Kidney epithelial cell (primary cell): ENCODE measurements around the gene MAN2A1. TPM values are rescaled to one million over a fixed set of nuclear protein-coding genes. Genes with fewer than 3 reads are reported as not detected.

Source experiments
- DNase-seq: peaks from one replicate; pipeline ENCODE4 v3.0.0-alpha.2; 2010; ENCODE audit warnings: low read depth
- H3K27me3 ChIP-seq: 2 replicates; pipeline ENCODE4 v1.6.0; 2011; ENCODE audit warnings: low read length; ENCODE audit not compliant: control insufficient read depth, insufficient read depth
- H3K36me3 ChIP-seq: 2 replicates; pipeline ENCODE4 v1.5.1; 2011; ENCODE audit warnings: low read length; ENCODE audit not compliant: control insufficient read depth, insufficient read depth
- H3K4me3 ChIP-seq: 2 replicates; pipeline ENCODE4 v1.5.1; 2011; ENCODE audit warnings: low read depth, mild to moderate bottlenecking, control low read depth, low read length
- CTCF ChIP-seq: IDR thresholded peaks from 2 replicates; pipeline ENCODE4 v1.5.1; 2011; ENCODE audit warnings: mild to moderate bottlenecking, moderate library complexity, low read length, control low read depth, inconsistent platforms; ENCODE audit not compliant: insufficient read depth, poor library complexity, severe bottlenecking
- total RNA-seq: library from RNA; depleted of rRNA; stranded (reverse); fragments of >200 nt; gene quantifications from 2 replicates; pipeline ENCODE4 v1.2.3, GENCODE V29; 2015

The MAN2A1 gene
- total RNA-seq, 1 donor from 2014 or later, result 53.1 TPM

GRCh38 chr5:109748546-109748945 is 58.8 kb downstream of the MAN2A1 start:
- DNase-seq, result no peak
- Histone ChIP-seq H3K4me3 (no peak overlapping the region), H3K27me3 (no peaks in the 10 kb centered on the region), H3K36me3 (no peaks in the 10 kb centered on the region)
- no peak for TF ChIP-seq CTCF

- TF ChIP-seq CTCF, result no peak
- no peaks in the 10 kb centered on the region for H3K36me3 ChIP-seq
Measured at GRCh38 chr5:109750463-109750862, 60.7 kb downstream of the MAN2A1 start.

GRCh38 chr5:109753279-109753678 is 63.6 kb downstream of the MAN2A1 start:
- no peak for TF ChIP-seq CTCF
- no peaks in the 10 kb centered on the region for H3K27me3 ChIP-seq
- H3K4me3 ChIP-seq, result no peak overlapping the region
- H3K36me3 ChIP-seq, result no peaks in the 10 kb centered on the region
- no peak for DNase-seq

More at GRCh38 chr5:109750463-109750862, 60.7 kb downstream of the MAN2A1 start:
- DNase-seq, result no peak
- Histone ChIP-seq H3K27me3 (no peaks in the 10 kb centered on the region), H3K4me3 (no peak overlapping the region)

DNA sequence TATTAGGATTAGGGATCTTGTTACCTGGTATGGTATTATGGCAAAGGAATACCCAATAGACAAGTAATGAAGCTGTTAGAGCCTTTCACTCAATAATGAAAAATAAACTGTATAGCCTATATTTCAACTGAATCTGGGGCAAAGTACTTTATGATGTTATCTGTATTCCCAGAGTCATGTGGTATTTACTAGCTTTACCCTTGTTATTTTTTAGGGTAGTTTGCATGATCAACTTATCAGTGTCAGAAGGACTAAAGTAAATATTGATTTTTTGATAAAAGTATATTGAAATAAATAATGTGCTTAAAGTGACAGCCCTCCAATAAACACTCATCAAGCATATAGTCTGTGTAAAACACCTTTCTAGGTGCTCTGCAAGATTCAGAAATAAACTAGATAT is 64.6 kb downstream of the MAN2A1 start:
- no peaks in the 10 kb centered on the region for H3K27me3 ChIP-seq
- H3K36me3 ChIP-seq, result no peaks in the 10 kb centered on the region
- no peak for DNase-seq
- TF ChIP-seq CTCF, result no peak
- no peak overlapping the region for H3K4me3 ChIP-seq

DNA sequence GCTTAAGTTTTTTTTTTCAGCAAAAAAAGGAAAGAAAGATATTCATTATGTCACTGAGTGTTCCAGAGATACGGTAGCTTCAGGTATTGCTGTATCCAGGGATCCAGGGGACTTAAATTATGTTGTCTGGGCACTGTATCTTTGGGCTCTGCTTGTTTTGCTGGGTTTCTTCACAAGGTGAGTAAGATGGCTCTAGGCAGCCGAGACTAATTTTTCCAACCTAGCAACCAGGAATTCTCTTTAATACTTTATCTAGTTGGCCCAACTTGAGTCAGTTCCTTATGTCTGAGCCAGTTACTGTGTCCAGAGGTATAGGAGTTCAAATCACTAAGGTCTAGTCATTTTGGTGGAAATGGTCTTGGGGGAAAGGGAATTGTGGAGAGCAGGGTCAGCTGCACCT is 66.0 kb downstream of the MAN2A1 start:
- TF ChIP-seq CTCF, result no peak
- Histone ChIP-seq H3K4me3 (no peak overlapping the region), H3K36me3 (no peaks in the 10 kb centered on the region), H3K27me3 (no peaks in the 10 kb centered on the region)
- no peak for DNase-seq

- Histone ChIP-seq H3K4me3 (no peak overlapping the region), H3K27me3 (no peaks in the 10 kb centered on the region), H3K36me3 (no peaks in the 10 kb centered on the region)
- TF ChIP-seq CTCF, result no peak
- no peak for DNase-seq
Measured at GRCh38 chr5:109756543-109757185, 66.9 kb downstream of the MAN2A1 start.
